Stimulated activated CD4-positive, alpha-beta T cell treated with anti-CD3 and anti-CD28 coated beads, Interleukin-15, amount 100 ng/mL, for 24 hours (primary cell): ENCODE results near the gene GAGE12G.
"Not testable (repeated sequence)": the region's sequence is repeated elsewhere in the genome, so short reads cannot be mapped to it uniquely, and the experiment has no call there.

ENCODE experiments used
- DNase-seq: peaks from one replicate; pipeline ENCODE4 v3.0.0-alpha.2; 2020

Gene GAGE12G

GRCh38 chrX:49570100-49570499 is at the start of gene GAGE12G:
Gene GAGE12G (plus strand): TSS chrX:49570400. CDS start chrX:49571555, 1,155 bp downstream.
- DNase-seq, result not testable (repeated sequence)

DNA sequence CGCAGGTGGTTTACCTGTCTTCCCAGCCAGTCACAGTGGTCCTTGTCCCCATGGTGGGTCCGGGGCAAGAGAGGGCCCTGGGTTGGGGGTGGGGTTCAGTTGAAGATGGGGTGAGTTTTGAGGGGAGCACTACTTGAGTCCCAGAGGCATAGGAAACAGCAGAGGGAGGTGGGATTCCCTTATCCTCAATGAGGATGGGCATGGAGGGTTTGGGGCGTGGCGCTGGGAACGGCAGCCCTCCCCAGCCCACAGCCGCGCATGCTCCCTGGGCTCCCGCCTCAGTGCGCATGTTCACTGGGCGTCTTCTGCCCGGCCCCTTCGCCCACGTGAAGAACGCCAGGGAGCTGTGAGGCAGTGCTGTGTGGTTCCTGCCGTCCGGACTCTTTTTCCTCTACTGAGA is 38.3 kb upstream of the GAGE12G start, which contains the start of gene GAGE12C:
TSS of gene GAGE12C (plus strand) at position 301 of the 400 bp plus-strand sequence. CDS start 1,155 bp downstream, outside the sequence.
- DNase-seq, result not testable (repeated sequence)

DNA sequence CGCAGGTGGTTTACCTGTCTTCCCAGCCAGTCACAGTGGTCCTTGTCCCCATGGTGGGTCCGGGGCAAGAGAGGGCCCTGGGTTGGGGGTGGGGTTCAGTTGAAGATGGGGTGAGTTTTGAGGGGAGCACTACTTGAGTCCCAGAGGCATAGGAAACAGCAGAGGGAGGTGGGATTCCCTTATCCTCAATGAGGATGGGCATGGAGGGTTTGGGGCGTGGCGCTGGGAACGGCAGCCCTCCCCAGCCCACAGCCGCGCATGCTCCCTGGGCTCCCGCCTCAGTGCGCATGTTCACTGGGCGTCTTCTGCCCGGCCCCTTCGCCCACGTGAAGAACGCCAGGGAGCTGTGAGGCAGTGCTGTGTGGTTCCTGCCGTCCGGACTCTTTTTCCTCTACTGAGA is 28.8 kb upstream of the GAGE12G start, which contains the start of gene GAGE12D:
TSS of gene GAGE12D (plus strand) at position 301 of the 400 bp plus-strand sequence. CDS start 1,155 bp downstream, outside the sequence.
- not testable (repeated sequence) for DNase-seq

DNA sequence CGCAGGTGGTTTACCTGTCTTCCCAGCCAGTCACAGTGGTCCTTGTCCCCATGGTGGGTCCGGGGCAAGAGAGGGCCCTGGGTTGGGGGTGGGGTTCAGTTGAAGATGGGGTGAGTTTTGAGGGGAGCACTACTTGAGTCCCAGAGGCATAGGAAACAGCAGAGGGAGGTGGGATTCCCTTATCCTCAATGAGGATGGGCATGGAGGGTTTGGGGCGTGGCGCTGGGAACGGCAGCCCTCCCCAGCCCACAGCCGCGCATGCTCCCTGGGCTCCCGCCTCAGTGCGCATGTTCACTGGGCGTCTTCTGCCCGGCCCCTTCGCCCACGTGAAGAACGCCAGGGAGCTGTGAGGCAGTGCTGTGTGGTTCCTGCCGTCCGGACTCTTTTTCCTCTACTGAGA is 19.2 kb upstream of the GAGE12G start, which contains the start of gene GAGE12E:
TSS of gene GAGE12E (plus strand) at position 301 of the 400 bp plus-strand sequence. CDS start 1,155 bp downstream, outside the sequence.
- DNase-seq, result not testable (repeated sequence)

DNA sequence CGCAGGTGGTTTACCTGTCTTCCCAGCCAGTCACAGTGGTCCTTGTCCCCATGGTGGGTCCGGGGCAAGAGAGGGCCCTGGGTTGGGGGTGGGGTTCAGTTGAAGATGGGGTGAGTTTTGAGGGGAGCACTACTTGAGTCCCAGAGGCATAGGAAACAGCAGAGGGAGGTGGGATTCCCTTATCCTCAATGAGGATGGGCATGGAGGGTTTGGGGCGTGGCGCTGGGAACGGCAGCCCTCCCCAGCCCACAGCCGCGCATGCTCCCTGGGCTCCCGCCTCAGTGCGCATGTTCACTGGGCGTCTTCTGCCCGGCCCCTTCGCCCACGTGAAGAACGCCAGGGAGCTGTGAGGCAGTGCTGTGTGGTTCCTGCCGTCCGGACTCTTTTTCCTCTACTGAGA is 9.7 kb upstream of the GAGE12G start, which contains the start of gene GAGE12F:
TSS of gene GAGE12F (plus strand) at position 301 of the 400 bp plus-strand sequence. CDS start 1,155 bp downstream, outside the sequence.
- not testable (repeated sequence) for DNase-seq

GRCh38 chrX:49568728-49569127 is 1.5 kb upstream of the GAGE12G start:
- not testable (repeated sequence) for DNase-seq

- not testable (repeated sequence) for DNase-seq
Observed at GRCh38 chrX:49569152-49569551, 1.0 kb upstream of the GAGE12G start.

- DNase-seq, result not testable (repeated sequence)
Observed at GRCh38 chrX:49579649-49580048, 9.4 kb downstream of the GAGE12G start, which contains the start of gene GAGE12H. Gene GAGE12H (plus strand): TSS chrX:49579949. CDS start chrX:49581104, 1,155 bp downstream.

DNA sequence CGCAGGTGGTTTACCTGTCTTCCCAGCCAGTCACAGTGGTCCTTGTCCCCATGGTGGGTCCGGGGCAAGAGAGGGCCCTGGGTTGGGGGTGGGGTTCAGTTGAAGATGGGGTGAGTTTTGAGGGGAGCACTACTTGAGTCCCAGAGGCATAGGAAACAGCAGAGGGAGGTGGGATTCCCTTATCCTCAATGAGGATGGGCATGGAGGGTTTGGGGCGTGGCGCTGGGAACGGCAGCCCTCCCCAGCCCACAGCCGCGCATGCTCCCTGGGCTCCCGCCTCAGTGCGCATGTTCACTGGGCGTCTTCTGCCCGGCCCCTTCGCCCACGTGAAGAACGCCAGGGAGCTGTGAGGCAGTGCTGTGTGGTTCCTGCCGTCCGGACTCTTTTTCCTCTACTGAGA is 19.0 kb downstream of the GAGE12G start, which contains the start of gene GAGE2A:
TSS of gene GAGE2A (plus strand) at position 301 of the 400 bp plus-strand sequence. CDS start 1,155 bp downstream, outside the sequence.
- DNase-seq, result not testable (repeated sequence)

- peak; percentile 3 for DNase-seq
Observed at GRCh38 chrX:49589769-49590478, 19.7 kb downstream of the GAGE12G start.

DNA sequence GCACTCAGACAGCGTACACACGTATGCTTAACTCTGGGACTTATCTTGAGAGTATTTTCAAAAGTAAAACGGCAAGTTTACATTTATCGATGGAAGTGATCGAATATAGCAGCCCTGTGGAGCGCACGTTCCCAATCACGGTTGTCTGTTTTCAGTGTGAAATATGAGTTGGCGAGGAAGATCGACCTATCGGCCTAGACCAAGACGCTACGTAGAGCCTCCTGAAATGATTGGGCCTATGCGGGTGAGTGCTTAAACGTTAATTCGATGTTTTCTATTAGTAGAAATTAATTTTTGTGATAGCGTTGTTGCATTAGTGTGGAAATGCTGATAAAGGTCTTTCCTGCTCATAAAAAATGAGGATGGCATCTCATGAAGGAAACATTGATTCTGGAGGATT is 20.3 kb downstream of the GAGE12G start:
- DNase-seq, result not testable (repeated sequence)

- not testable (repeated sequence) for DNase-seq
Observed at GRCh38 chrX:49598720-49599119, 28.5 kb downstream of the GAGE12G start, which contains the start of gene GAGE1. Gene GAGE1 (plus strand): TSS chrX:49599020. CDS start chrX:49600175, 1,155 bp downstream.

GRCh38 chrX:49610718-49611310 is 40.6 kb downstream of the GAGE12G start:
- DNase-seq, result no peak

GRCh38 chrX:49618574-49618973 is 48.4 kb downstream of the GAGE12G start:
- no peak for DNase-seq
